Measurements from ENCODE around the gene DUOX1. TPM values are rescaled to one million over a fixed set of nuclear protein-coding genes. Genes with fewer than 3 reads are reported as not detected.

The DUOX1 gene
- total and polyA plus RNA-seq, 2 of the 13 experiments (the other 11 are each of a cell fraction or from before 2014, with no cell fraction given): 0.03 TPM; not detected in 1

- TF ChIP-seq TCF7L2 (IDR thresholded peaks at IDR 0.05; ENCODE audit: low read depth, low read length) (no peak), ZNF780A (CRISPR knock-in tag; IDR thresholded peaks at IDR 0.05) (0 out of 2 replicates have a peak, but pooled peaks have one; percentile 32), ZSCAN21 (CRISPR knock-in tag; IDR thresholded peaks at IDR 0.05; ENCODE audit: borderline replicate concordance) (peak; percentile 85), ZC3H4 (CRISPR knock-in tag; IDR thresholded peaks at IDR 0.05; ENCODE audit: borderline replicate concordance) (no peak; the same call in 1 of the 2 replicates), U2AF2 (IDR thresholded peaks at IDR 0.05; ENCODE audit: low read depth, low read length) (no peak), PHF21A (CRISPR knock-in tag; IDR thresholded peaks at IDR 0.05) (no peak), RBM22 (optimal IDR thresholded peaks at IDR 0.05; ENCODE audit: low read length) (peak; percentile 95), KAT2B (IDR thresholded peaks at IDR 0.05; ENCODE audit: borderline replicate concordance, low read depth, low read length) (no peak), PCBP1 (IDR thresholded peaks at IDR 0.05; ENCODE audit: borderline replicate concordance, low read depth, low read length) (no peak), ZSCAN12 (CRISPR knock-in tag; IDR thresholded peaks at IDR 0.05) (no peak), ZNF619 (CRISPR knock-in tag; IDR thresholded peaks at IDR 0.05) (no peak; the same call in 1 of the 2 replicates), ZNF768 (CRISPR knock-in tag; IDR thresholded peaks at IDR 0.05) (no peak), ARHGAP35 (CRISPR knock-in tag; IDR thresholded peaks at IDR 0.05; ENCODE audit: borderline replicate concordance) (no peak), ZNF550 (CRISPR knock-in tag; IDR thresholded peaks at IDR 0.05; ENCODE audit: borderline replicate concordance) (no peak; the same call in 1 of the 2 replicates), JDP2 (CRISPR knock-in tag; IDR thresholded peaks at IDR 0.05; ENCODE audit: borderline replicate concordance) (no peak), KLF11 (CRISPR knock-in tag; IDR thresholded peaks at IDR 0.05) (0 out of 2 replicates have a peak, but pooled peaks have one; percentile 45), ZNF713 (CRISPR knock-in tag; IDR thresholded peaks at IDR 0.05) (no peak), MAX (IDR thresholded peaks at IDR 0.05) (no peak; the same call in 1 of the 2 replicates), NCOA2 (CRISPR knock-in tag; IDR thresholded peaks at IDR 0.05) (peak; percentile 28; the same call in 1 of the 2 replicates), SMAD3 (CRISPR knock-in tag; IDR thresholded peaks at IDR 0.05) (no peak)
- TF ChIP-seq, protein P1, sequence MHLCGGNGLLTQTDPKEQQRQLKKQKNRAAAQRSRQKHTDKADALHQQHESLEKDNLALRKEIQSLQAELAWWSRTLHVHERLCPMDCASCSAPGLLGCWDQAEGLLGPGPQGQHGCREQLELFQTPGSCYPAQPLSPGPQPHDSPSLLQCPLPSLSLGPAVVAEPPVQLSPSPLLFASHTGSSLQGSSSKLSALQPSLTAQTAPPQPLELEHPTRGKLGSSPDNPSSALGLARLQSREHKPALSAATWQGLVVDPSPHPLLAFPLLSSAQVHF (CRISPR knock-in tag; IDR thresholded peaks at IDR 0.05): 0 out of 2 replicates have a peak, but pooled peaks have one; percentile 37
- TF ChIP-seq, protein P2, sequence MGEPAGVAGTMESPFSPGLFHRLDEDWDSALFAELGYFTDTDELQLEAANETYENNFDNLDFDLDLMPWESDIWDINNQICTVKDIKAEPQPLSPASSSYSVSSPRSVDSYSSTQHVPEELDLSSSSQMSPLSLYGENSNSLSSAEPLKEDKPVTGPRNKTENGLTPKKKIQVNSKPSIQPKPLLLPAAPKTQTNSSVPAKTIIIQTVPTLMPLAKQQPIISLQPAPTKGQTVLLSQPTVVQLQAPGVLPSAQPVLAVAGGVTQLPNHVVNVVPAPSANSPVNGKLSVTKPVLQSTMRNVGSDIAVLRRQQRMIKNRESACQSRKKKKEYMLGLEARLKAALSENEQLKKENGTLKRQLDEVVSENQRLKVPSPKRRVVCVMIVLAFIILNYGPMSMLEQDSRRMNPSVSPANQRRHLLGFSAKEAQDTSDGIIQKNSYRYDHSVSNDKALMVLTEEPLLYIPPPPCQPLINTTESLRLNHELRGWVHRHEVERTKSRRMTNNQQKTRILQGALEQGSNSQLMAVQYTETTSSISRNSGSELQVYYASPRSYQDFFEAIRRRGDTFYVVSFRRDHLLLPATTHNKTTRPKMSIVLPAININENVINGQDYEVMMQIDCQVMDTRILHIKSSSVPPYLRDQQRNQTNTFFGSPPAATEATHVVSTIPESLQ (CRISPR knock-in tag; conservative IDR thresholded peaks at IDR 0.05): no peak
Measured at GRCh38 chr15:45200799-45201556, 71.2 kb downstream of the DUOX1 start (continued).
